ENCODE results near the gene NHSL2.

DNA sequence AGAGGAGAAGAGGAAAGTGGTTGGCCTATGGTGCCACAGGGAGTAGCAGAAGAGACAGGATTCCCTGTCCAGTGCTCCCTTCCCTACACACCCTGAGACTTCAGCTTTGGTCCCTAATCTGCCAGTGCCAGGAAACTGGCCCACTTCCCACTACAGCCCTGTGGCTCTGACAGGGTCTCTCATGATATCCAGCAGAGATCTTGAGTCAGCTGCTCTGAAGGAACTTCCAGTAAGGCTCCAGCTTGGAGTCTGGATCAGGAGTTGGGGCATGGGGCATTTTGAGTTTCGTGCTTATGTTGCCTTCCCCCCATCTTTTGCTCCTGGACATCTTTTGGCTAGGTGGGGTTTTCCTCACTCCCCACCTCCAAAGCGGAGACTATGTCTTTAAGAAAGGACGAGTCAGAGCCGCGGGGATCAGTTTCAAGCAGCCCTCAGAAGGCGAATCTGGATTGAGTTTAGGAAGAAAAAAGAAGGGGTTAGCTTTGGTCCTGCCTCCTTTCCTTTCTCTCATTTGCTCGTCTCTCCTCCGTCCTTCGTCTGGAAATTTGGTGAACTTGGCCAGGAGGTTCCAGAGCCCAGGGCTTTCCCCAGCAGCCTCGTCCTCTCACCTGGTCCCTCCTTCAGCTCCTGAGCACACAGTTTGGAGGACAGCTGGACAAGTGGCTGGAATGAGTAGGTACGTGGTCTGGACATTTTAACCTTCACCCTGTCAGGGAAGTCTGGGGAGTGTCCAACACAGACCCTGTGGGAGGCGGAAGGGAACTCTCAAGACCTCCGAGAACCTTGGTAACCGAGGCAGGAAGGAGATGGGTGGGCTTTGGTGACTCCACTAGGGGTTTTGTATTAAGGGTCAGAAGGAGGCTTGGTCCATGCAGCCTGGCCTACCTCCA is 116.6 kb downstream of the NHSL2 start:
- TF ChIP-seq, protein P1, sequence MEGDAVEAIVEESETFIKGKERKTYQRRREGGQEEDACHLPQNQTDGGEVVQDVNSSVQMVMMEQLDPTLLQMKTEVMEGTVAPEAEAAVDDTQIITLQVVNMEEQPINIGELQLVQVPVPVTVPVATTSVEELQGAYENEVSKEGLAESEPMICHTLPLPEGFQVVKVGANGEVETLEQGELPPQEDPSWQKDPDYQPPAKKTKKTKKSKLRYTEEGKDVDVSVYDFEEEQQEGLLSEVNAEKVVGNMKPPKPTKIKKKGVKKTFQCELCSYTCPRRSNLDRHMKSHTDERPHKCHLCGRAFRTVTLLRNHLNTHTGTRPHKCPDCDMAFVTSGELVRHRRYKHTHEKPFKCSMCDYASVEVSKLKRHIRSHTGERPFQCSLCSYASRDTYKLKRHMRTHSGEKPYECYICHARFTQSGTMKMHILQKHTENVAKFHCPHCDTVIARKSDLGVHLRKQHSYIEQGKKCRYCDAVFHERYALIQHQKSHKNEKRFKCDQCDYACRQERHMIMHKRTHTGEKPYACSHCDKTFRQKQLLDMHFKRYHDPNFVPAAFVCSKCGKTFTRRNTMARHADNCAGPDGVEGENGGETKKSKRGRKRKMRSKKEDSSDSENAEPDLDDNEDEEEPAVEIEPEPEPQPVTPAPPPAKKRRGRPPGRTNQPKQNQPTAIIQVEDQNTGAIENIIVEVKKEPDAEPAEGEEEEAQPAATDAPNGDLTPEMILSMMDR (IDR thresholded peaks at IDR 0.05 in 4 of 5, conservative IDR thresholded peaks at IDR 0.05 in 1 of 5), result no peak
- TF ChIP-seq POLR2A (IDR thresholded peaks at IDR 0.05), result no peak
